CD14-positive monocyte (primary cell): ENCODE data around the gene ENPEP. TPM values are rescaled to one million over a fixed set of nuclear protein-coding genes. Genes with fewer than 3 reads are reported as not detected.

Experiments used
- DNase-seq, 3 donors: peaks; one replicate each; pipeline ENCODE4 v3.0.0-alpha.2; 2011 to 2022
- H2AFZ ChIP-seq: 2 replicates; pipeline ENCODE4 v1.6.0; 2012; ENCODE audit warnings: mild to moderate bottlenecking, low read depth, low read length, inconsistent platforms; ENCODE audit not compliant: insufficient read depth, poor library complexity, severe bottlenecking
- H3K27ac ChIP-seq, 2 donors: 1 replicate in 1 of 2; 2 replicates in 1 of 2; pipeline ENCODE4 v1.5.1; 2012 to 2013; ENCODE audit warnings: low read length in 2 of 2, control low read depth in 1 of 2, inconsistent platforms in 1 of 2, low read depth in 1 of 2, mild to moderate bottlenecking in 1 of 2
- H3K27me3 ChIP-seq, 2 donors: one replicate each; pipeline versions ENCODE4 v1.6.0 to v1.6.1; 2011 to 2013; ENCODE audit warnings: low read length in 2 of 2; ENCODE audit not compliant: control insufficient read depth in 2 of 2, insufficient read depth in 2 of 2
- H3K36me3 ChIP-seq, 2 donors: replicated peaks in 1 of 2; 1 replicate in 1 of 2; 2 replicates in 1 of 2; pipeline versions ENCODE4 v1.5.1 to v1.6.1; 2012 to 2013; ENCODE audit warnings: low read length in 2 of 2, control low read depth in 1 of 2, inconsistent platforms in 1 of 2, mild to moderate bottlenecking in 1 of 2; ENCODE audit not compliant: insufficient read depth in 2 of 2, control insufficient read depth in 1 of 2
- H3K4me1 ChIP-seq, 2 donors: 1 replicate in 1 of 2; 2 replicates in 1 of 2; pipeline versions ENCODE4 v1.5.1 to v1.6.1; 2012 to 2013; ENCODE audit warnings: low read length in 2 of 2, control low read depth in 1 of 2, inconsistent platforms in 1 of 2, mild to moderate bottlenecking in 1 of 2, moderate library complexity in 1 of 2; ENCODE audit not compliant: insufficient read depth in 2 of 2, control insufficient read depth in 1 of 2
- H3K4me2 ChIP-seq: replicated peaks from 2 replicates; pipeline ENCODE3; 2012; ENCODE audit warnings: low read length, moderate library complexity, mild to moderate bottlenecking; ENCODE audit not compliant: poor library complexity, severe bottlenecking; ENCODE audit errors: extremely low read depth
- H3K4me3 ChIP-seq, 3 experiments: fragments of 200-600 bp in 1 of 3; sonication (generic) in 1 of 3; replicated peaks in 1 of 3; 1 replicate in 2 of 3; 2 replicates in 1 of 3; pipeline ENCODE4 v1.5.1; 2011 to 2013; ENCODE audit warnings: low read length in 3 of 3, mild to moderate bottlenecking in 3 of 3, control low read depth in 2 of 3, low read depth in 2 of 3, inconsistent platforms in 1 of 3, moderate library complexity in 1 of 3
- H3K79me2 ChIP-seq: 2 replicates; pipeline ENCODE4 v1.6.0; 2012; ENCODE audit warnings: mild to moderate bottlenecking, control low read depth, inconsistent platforms, low read length, moderate library complexity; ENCODE audit not compliant: insufficient read depth
- H3K9ac ChIP-seq: 2 replicates; pipeline ENCODE4 v1.6.0; 2017; ENCODE audit warnings: low read length, mild to moderate bottlenecking; ENCODE audit not compliant: insufficient read depth, poor library complexity, severe bottlenecking
- H3K9me3 ChIP-seq, 2 donors: replicated peaks in 1 of 2; 1 replicate in 1 of 2; 2 replicates in 1 of 2; pipeline versions ENCODE4 v1.5.1 to v1.6.1; 2012 to 2013; ENCODE audit warnings: low read length in 2 of 2, control low read depth in 1 of 2; ENCODE audit not compliant: control insufficient read depth in 1 of 2, insufficient read depth in 1 of 2
- H4K20me1 ChIP-seq: 2 replicates; pipeline ENCODE4 v1.6.0; 2012; ENCODE audit warnings: mild to moderate bottlenecking, low read length, control low read depth, moderate library complexity; ENCODE audit not compliant: insufficient read depth
- H3K27ac Mint-ChIP-seq, 7 donors: one replicate each; pipeline ENCODE4 v1.8.0; 2020; ENCODE audit warnings: mild to moderate bottlenecking in 7 of 7, mixed read lengths in 7 of 7, moderate library complexity in 6 of 7, inconsistent platforms in 2 of 7
- H3K27me3 Mint-ChIP-seq, 3 donors: one replicate each; pipeline ENCODE4 v1.8.0; 2021 to 2022; ENCODE audit warnings: low read depth in 3 of 3, mild to moderate bottlenecking in 3 of 3, mixed read lengths in 3 of 3, moderate library complexity in 3 of 3, inconsistent platforms in 1 of 3
- H3K36me3 Mint-ChIP-seq, 2 donors: one replicate each; pipeline ENCODE4 v1.8.0; 2020; ENCODE audit warnings: mixed read lengths in 2 of 2, inconsistent platforms in 1 of 2, mild to moderate bottlenecking in 1 of 2
- H3K4me1 Mint-ChIP-seq: one replicate; pipeline ENCODE4 v1.8.0; 2020; ENCODE audit warnings: mild to moderate bottlenecking, mixed read lengths
- H3K4me3 Mint-ChIP-seq, 2 donors: one replicate each; pipeline ENCODE4 v1.8.0; 2020; ENCODE audit warnings: mild to moderate bottlenecking in 2 of 2, mixed read lengths in 2 of 2, moderate library complexity in 1 of 2
- H3K9me3 Mint-ChIP-seq, 7 donors: one replicate each; pipeline ENCODE4 v1.8.0; 2020 to 2022; ENCODE audit warnings: mixed read lengths in 7 of 7, mild to moderate bottlenecking in 6 of 7, moderate library complexity in 6 of 7, inconsistent platforms in 2 of 7
- WGBS: methylation state at CpG from one replicate; pipeline ENCODE4 v1.1.5; 2013; ENCODE audit warnings: missing lambda C conversion rate; ENCODE audit not compliant: insufficient coverage; 5-methylcytosine and 5-hydroxymethylcytosine counted together
- intact Hi-C, 2 donors: fragments of 100-400 bp; cut with micrococcal nuclease; formaldehyde crosslinking; loops; one replicate each; pipeline versions ENCODE4 v1.15.0 to v1.15.1; 2023
- polyA plus RNA-seq, 3 donors: library from polyadenylated mRNA; depleted of rRNA in 1 of 3; unstranded in 2 of 3; stranded (reverse) in 1 of 3; fragments of 300-500 nt in 2 of 3; fragments of >200 nt in 1 of 3; fragmentation: Illumina TruSeq in 2 of 3; gene quantifications; 1 replicate in 2 of 3; 2 replicates in 1 of 3; pipeline ENCODE4 v1.2.3, GENCODE V29; 2012 to 2021
- TF ChIP-seq, protein P1 (sequence below): fragments of 200-600 bp; IDR thresholded peaks from one replicate; pipeline ENCODE4 v1.8.0; 2022; ENCODE audit warnings: antibody characterized with exemption, mild to moderate bottlenecking

Gene ENPEP
- polyA plus RNA-seq, 3 donors: not detected

DNA sequence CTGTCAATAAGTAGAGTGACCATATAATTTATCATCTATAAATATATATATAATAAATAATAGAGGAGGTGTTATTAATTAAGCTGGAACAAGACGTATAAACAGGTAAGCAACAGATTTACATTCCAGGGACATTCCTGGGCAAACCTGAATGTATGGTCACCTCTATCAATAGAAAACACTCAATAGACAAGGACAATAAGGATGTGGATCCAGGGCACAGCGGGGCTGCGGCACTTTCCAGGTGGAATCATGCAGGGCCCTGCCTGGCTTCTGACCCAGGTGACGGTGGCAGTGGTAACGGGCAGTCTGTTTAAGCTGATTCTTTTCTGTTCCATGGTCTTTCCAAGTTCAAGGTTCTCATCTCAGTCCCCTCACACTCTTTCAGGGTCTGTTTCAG, 22.5 kb downstream of the ENPEP start:
- Histone ChIP-seq H3K79me2 (no peaks in the 10 kb centered on the region), H3K4me2 (no peak overlapping the region), H2AFZ (no peak overlapping the region), H4K20me1 (no peaks in the 10 kb centered on the region), H3K9ac (no peak overlapping the region), H3K9me3 (no peaks in the 10 kb centered on the region), H3K27me3 (no peaks in the 10 kb centered on the region), H3K4me3 (no peak overlapping the region), H3K36me3 (no peaks in the 10 kb centered on the region), H3K27ac (no peak overlapping the region), H3K4me1 (peaks cover under 1 to 7% of the 10 kb centered on the region in 2 donors)
- no peaks in the 10 kb centered on the region for H3K36me3 Mint-ChIP-seq
- peaks cover 6% of the 10 kb centered on the region for H3K4me1 Mint-ChIP-seq
- peaks cover 2 to 9% (median 6%) of the 10 kb centered on the region in 7 donors for H3K9me3 Mint-ChIP-seq
- no peak overlapping the region for H3K27ac Mint-ChIP-seq
- peaks cover 0 to 3% (median 0%) of the 10 kb centered on the region in 3 donors for H3K27me3 Mint-ChIP-seq
- no peak for DNase-seq
- TF ChIP-seq, protein P1, sequence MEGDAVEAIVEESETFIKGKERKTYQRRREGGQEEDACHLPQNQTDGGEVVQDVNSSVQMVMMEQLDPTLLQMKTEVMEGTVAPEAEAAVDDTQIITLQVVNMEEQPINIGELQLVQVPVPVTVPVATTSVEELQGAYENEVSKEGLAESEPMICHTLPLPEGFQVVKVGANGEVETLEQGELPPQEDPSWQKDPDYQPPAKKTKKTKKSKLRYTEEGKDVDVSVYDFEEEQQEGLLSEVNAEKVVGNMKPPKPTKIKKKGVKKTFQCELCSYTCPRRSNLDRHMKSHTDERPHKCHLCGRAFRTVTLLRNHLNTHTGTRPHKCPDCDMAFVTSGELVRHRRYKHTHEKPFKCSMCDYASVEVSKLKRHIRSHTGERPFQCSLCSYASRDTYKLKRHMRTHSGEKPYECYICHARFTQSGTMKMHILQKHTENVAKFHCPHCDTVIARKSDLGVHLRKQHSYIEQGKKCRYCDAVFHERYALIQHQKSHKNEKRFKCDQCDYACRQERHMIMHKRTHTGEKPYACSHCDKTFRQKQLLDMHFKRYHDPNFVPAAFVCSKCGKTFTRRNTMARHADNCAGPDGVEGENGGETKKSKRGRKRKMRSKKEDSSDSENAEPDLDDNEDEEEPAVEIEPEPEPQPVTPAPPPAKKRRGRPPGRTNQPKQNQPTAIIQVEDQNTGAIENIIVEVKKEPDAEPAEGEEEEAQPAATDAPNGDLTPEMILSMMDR: no peak
- intact Hi-C loops: no loop called here
- WGBS: 100% methylated on average over 2 of the region's 5 CpGs
- no peak overlapping the region for H3K4me3 Mint-ChIP-seq

DNA sequence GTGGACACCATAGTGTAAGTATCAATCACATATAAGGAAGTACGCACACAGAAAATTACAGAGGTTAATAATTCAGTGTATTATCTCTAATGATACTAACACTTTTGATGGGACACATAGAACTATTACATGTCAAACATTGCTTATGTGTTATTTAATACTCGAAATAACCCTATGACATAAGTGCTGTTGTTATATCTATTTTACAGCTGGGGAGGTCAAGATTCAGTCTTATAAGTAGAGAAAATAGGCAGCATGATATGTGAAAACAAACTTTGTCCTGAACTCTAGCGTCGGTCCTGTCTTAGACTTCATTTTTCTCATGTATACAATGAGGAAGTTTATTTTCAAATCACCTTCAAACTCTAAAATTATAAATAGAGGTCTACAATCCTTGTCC, 23.2 kb downstream of the ENPEP start:
- Histone ChIP-seq H2AFZ (no peak overlapping the region), H3K9ac (no peak overlapping the region), H4K20me1 (no peaks in the 10 kb centered on the region), H3K9me3 (no peaks in the 10 kb centered on the region), H3K36me3 (no peaks in the 10 kb centered on the region), H3K27ac (no peak overlapping the region), H3K4me1 (peaks cover 8 to 12% of the 10 kb centered on the region in 2 donors), H3K27me3 (no peaks in the 10 kb centered on the region), H3K79me2 (no peaks in the 10 kb centered on the region), H3K4me2 (no peak overlapping the region), H3K4me3 (no peak overlapping the region)
- peaks cover 2 to 9% (median 6%) of the 10 kb centered on the region in 7 donors for H3K9me3 Mint-ChIP-seq
- no peak overlapping the region for H3K4me3 Mint-ChIP-seq
- H3K4me1 Mint-ChIP-seq: peaks cover 13% of the 10 kb centered on the region
- H3K27ac Mint-ChIP-seq: no peak overlapping the region
- no peak for DNase-seq
- intact Hi-C loops: no loop called here
- TF ChIP-seq, protein P1: no peak
- no peaks in the 10 kb centered on the region for H3K36me3 Mint-ChIP-seq
- no CpG with 5 or more reads among the region's 4 CpGs for WGBS
- H3K27me3 Mint-ChIP-seq: peaks cover 0 to 3% (median 2%) of the 10 kb centered on the region in 3 donors
